GM21360 (cell line): ENCODE results near the gene POMC.
"Not testable (repeated sequence)": the region's sequence is repeated elsewhere in the genome, so short reads cannot be mapped to it uniquely, and the experiment has no call there.

Experiments
- ATAC-seq: cut with Tn5 transposase; IDR thresholded peaks from one replicate; pipeline ENCODE4 v1.9.1; 2021; ENCODE audit warnings: mild to moderate bottlenecking, moderate library complexity; ENCODE audit not compliant: unreplicated experiment

The POMC gene

GRCh38 chr2:25168256-25169072 lies at the start of gene POMC:
Gene POMC, minus strand, starts transcription at chr2:25168580. Its CDS starts 3,808 bp downstream, at chr2:25164772.
- no peak for ATAC-seq

- no peak for ATAC-seq
These were observed 49.7 kb upstream of the POMC start for GRCh38 chr2:25218100-25218499.

- ATAC-seq = peak; percentile 69
These were observed 47.7 kb upstream of the POMC start for GRCh38 chr2:25215948-25216679.

- ATAC-seq = no peak
These were observed 46.9 kb upstream of the POMC start for GRCh38 chr2:25215232-25215631.

GRCh38 chr2:25213229-25213628 lies 44.8 kb upstream of the POMC start:
- ATAC-seq = no peak

- not testable (repeated sequence) for ATAC-seq
These were observed 42.5 kb upstream of the POMC start for GRCh38 chr2:25210923-25211322.

GRCh38 chr2:25207078-25207545 lies 38.7 kb upstream of the POMC start:
- no peak for ATAC-seq

- peak; percentile 49 for ATAC-seq
These were observed 35.9 kb upstream of the POMC start for GRCh38 chr2:25204190-25204838.

- no peak for ATAC-seq
These were observed 33.9 kb upstream of the POMC start for GRCh38 chr2:25202275-25202674.

- no peak for ATAC-seq
These were observed 33.4 kb upstream of the POMC start for GRCh38 chr2:25201794-25202193.

GRCh38 chr2:25201265-25201664 lies 32.9 kb upstream of the POMC start:
- no peak for ATAC-seq

- no peak for ATAC-seq
These were observed 30.2 kb upstream of the POMC start for GRCh38 chr2:25198576-25198975.

GRCh38 chr2:25198209-25198525 lies 29.8 kb upstream of the POMC start:
- no peak for ATAC-seq

GRCh38 chr2:25197336-25198208 lies 29.2 kb upstream of the POMC start:
- no peak for ATAC-seq

- no peak for ATAC-seq
These were observed 26.3 kb upstream of the POMC start for GRCh38 chr2:25194576-25195122.

GRCh38 chr2:25190536-25190935 lies 22.2 kb upstream of the POMC start:
- ATAC-seq = no peak

GRCh38 chr2:25188405-25188804 lies 20.0 kb upstream of the POMC start:
- ATAC-seq = no peak

- no peak for ATAC-seq
These were observed 19.5 kb upstream of the POMC start for GRCh38 chr2:25187729-25188350.

- no peak for ATAC-seq
These were observed 15.9 kb upstream of the POMC start for GRCh38 chr2:25184254-25184653.

GRCh38 chr2:25178976-25179375 lies 10.6 kb upstream of the POMC start:
- no peak for ATAC-seq
